Activated naive CD8-positive, alpha-beta T cell (primary cell): ENCODE data around the gene PRPH.
"Not testable (repeated sequence)": the region's sequence is repeated elsewhere in the genome, so short reads cannot be mapped to it uniquely, and the experiment has no call there.

Source experiments
- H3K27ac Mint-ChIP-seq: one replicate; pipeline ENCODE4 v1.8.0; 2021; ENCODE audit warnings: mixed read lengths
- H3K27me3 Mint-ChIP-seq: one replicate; pipeline ENCODE4 v1.8.0; 2021; ENCODE audit warnings: mixed read lengths
- H3K36me3 Mint-ChIP-seq: one replicate; pipeline ENCODE4 v1.8.0; 2021; ENCODE audit warnings: mixed read lengths
- H3K4me1 Mint-ChIP-seq: one replicate; pipeline ENCODE4 v1.8.0; 2021; ENCODE audit warnings: low read depth, mixed read lengths
- H3K4me3 Mint-ChIP-seq: one replicate; pipeline ENCODE4 v1.8.0; 2021; ENCODE audit warnings: mild to moderate bottlenecking, mixed read lengths
- H3K9me3 Mint-ChIP-seq: one replicate; pipeline ENCODE4 v1.8.0; 2021; ENCODE audit warnings: low read depth, mixed read lengths

Gene PRPH

GRCh38 chr12:49269191-49269590 lies 25.8 kb upstream of the PRPH start:
- Mint-ChIP-seq H3K36me3 (peaks cover 17% of the 10 kb centered on the region), H3K4me3 (peak overlapping the region; percentile 72), H3K4me1 (peaks cover 24% of the 10 kb centered on the region)
- not testable (repeated sequence) for H3K9me3 Mint-ChIP-seq, H3K27ac Mint-ChIP-seq, H3K27me3 Mint-ChIP-seq

GRCh38 chr12:49272790-49273725 lies 21.9 kb upstream of the PRPH start:
- no peaks in the 10 kb centered on the region for H3K27me3 Mint-ChIP-seq
- H3K4me1 Mint-ChIP-seq, result peaks cover 9% of the 10 kb centered on the region
- peak overlapping the region; percentile 41 for H3K27ac Mint-ChIP-seq
- no peaks in the 10 kb centered on the region for H3K9me3 Mint-ChIP-seq
- no peak overlapping the region for H3K4me3 Mint-ChIP-seq
- H3K36me3 Mint-ChIP-seq, result peaks cover 17% of the 10 kb centered on the region

- Mint-ChIP-seq H3K4me1 (peaks cover 5% of the 10 kb centered on the region), H3K4me3 (no peak overlapping the region), H3K27ac (no peak overlapping the region), H3K36me3 (peaks cover 14% of the 10 kb centered on the region), H3K27me3 (no peaks in the 10 kb centered on the region), H3K9me3 (no peaks in the 10 kb centered on the region)
Observed at GRCh38 chr12:49273726-49274395, 21.1 kb upstream of the PRPH start.

GRCh38 chr12:49274396-49275069 lies 20.4 kb upstream of the PRPH start:
- Mint-ChIP-seq H3K27ac (no peak overlapping the region), H3K4me1 (no peaks in the 10 kb centered on the region), H3K27me3 (no peaks in the 10 kb centered on the region), H3K4me3 (no peak overlapping the region), H3K9me3 (no peaks in the 10 kb centered on the region), H3K36me3 (peaks cover 14% of the 10 kb centered on the region)

GRCh38 chr12:49276304-49277290 lies 18.4 kb upstream of the PRPH start:
- Mint-ChIP-seq H3K27me3 (peaks cover 3% of the 10 kb centered on the region), H3K36me3 (peaks cover 5% of the 10 kb centered on the region), H3K27ac (no peak overlapping the region), H3K4me3 (no peak overlapping the region), H3K4me1 (no peaks in the 10 kb centered on the region), H3K9me3 (no peaks in the 10 kb centered on the region)

- H3K27me3 Mint-ChIP-seq, result peaks cover 3% of the 10 kb centered on the region
- no peaks in the 10 kb centered on the region for H3K4me1 Mint-ChIP-seq
- no peak overlapping the region for H3K4me3 Mint-ChIP-seq
- no peak overlapping the region for H3K27ac Mint-ChIP-seq
- no peaks in the 10 kb centered on the region for H3K9me3 Mint-ChIP-seq
- H3K36me3 Mint-ChIP-seq, result peaks cover 5% of the 10 kb centered on the region
Observed at GRCh38 chr12:49277466-49277865, 17.5 kb upstream of the PRPH start.

GRCh38 chr12:49279706-49280159 lies 15.2 kb upstream of the PRPH start:
- H3K27me3 Mint-ChIP-seq, result peaks cover 3% of the 10 kb centered on the region
- H3K36me3 Mint-ChIP-seq, result no peaks in the 10 kb centered on the region
- H3K4me1 Mint-ChIP-seq, result no peaks in the 10 kb centered on the region
- no peak overlapping the region for H3K4me3 Mint-ChIP-seq
- H3K9me3 Mint-ChIP-seq, result no peaks in the 10 kb centered on the region
- H3K27ac Mint-ChIP-seq, result no peak overlapping the region

- not testable (repeated sequence) for H3K4me3 Mint-ChIP-seq, H3K4me1 Mint-ChIP-seq, H3K9me3 Mint-ChIP-seq
Observed at GRCh38 chr12:49280545-49280944, 14.4 kb upstream of the PRPH start.

GRCh38 chr12:49282302-49282701 lies 12.6 kb upstream of the PRPH start:
- H3K36me3 Mint-ChIP-seq, result no peaks in the 10 kb centered on the region
- H3K4me3 Mint-ChIP-seq, result no peak overlapping the region
- no peaks in the 10 kb centered on the region for H3K4me1 Mint-ChIP-seq
- H3K9me3 Mint-ChIP-seq, result no peaks in the 10 kb centered on the region
- H3K27ac Mint-ChIP-seq, result no peak overlapping the region
- peaks cover 7% of the 10 kb centered on the region for H3K27me3 Mint-ChIP-seq

More at GRCh38 chr12:49280545-49280944, 14.4 kb upstream of the PRPH start:
- not testable (repeated sequence) for H3K27ac Mint-ChIP-seq, H3K27me3 Mint-ChIP-seq, H3K36me3 Mint-ChIP-seq

- not testable (repeated sequence) for H3K9me3 Mint-ChIP-seq, H3K27ac Mint-ChIP-seq, H3K36me3 Mint-ChIP-seq, H3K4me3 Mint-ChIP-seq, H3K4me1 Mint-ChIP-seq
- H3K27me3 Mint-ChIP-seq, result peaks cover 11% of the 10 kb centered on the region
Observed at GRCh38 chr12:49282740-49283375, 12.1 kb upstream of the PRPH start.

GRCh38 chr12:49283541-49284429 lies 11.2 kb upstream of the PRPH start:
- H3K4me3 Mint-ChIP-seq, result no peak overlapping the region
- H3K27me3 Mint-ChIP-seq, result peaks cover 17% of the 10 kb centered on the region
- H3K27ac Mint-ChIP-seq, result no peak overlapping the region
- no peaks in the 10 kb centered on the region for H3K9me3 Mint-ChIP-seq
- H3K4me1 Mint-ChIP-seq, result no peaks in the 10 kb centered on the region
- no peaks in the 10 kb centered on the region for H3K36me3 Mint-ChIP-seq

- H3K36me3 Mint-ChIP-seq, result no peaks in the 10 kb centered on the region
- no peak overlapping the region for H3K27ac Mint-ChIP-seq
- H3K4me3 Mint-ChIP-seq, result no peak overlapping the region
- peaks cover 17% of the 10 kb centered on the region for H3K27me3 Mint-ChIP-seq
- H3K4me1 Mint-ChIP-seq, result no peaks in the 10 kb centered on the region
- no peaks in the 10 kb centered on the region for H3K9me3 Mint-ChIP-seq
Observed at GRCh38 chr12:49284672-49285071, 10.3 kb upstream of the PRPH start.

GRCh38 chr12:49287876-49288275 lies 7.1 kb upstream of the PRPH start:
- no peak overlapping the region for H3K27ac Mint-ChIP-seq
- H3K36me3 Mint-ChIP-seq, result no peaks in the 10 kb centered on the region
- H3K4me3 Mint-ChIP-seq, result no peak overlapping the region
- no peaks in the 10 kb centered on the region for H3K4me1 Mint-ChIP-seq
- H3K27me3 Mint-ChIP-seq, result peaks cover 15% of the 10 kb centered on the region
- H3K9me3 Mint-ChIP-seq, result no peaks in the 10 kb centered on the region
